Thoracic aorta (tissue), 2 donors: ENCODE measurements around the gene ETV3L. TPM values are rescaled to one million over a fixed set of nuclear protein-coding genes. Genes with fewer than 3 reads are reported as not detected.

ENCODE experiments used
- ATAC-seq: fragments of 150-250 bp; one replicate; pipeline ENCODE4 v1.8.0; 2017; ENCODE audit warnings: low read depth; ENCODE audit not compliant: insufficient number of reproducible peaks, low FRiP score
- DNase-seq: peaks from one replicate; pipeline ENCODE4 v3.0.0-alpha.2; 2020; ENCODE audit warnings: low spot score
- H3K27ac ChIP-seq, 2 donors: fragments of 200-600 bp; sonication (generic); 1 replicate in 1 of 2; 2 replicates in 1 of 2; pipeline ENCODE4 v1.5.1; 2016; ENCODE audit warnings: mild to moderate bottlenecking in 2 of 2, moderate library complexity in 2 of 2
- H3K27me3 ChIP-seq: fragments of 200-600 bp; sonication (generic); replicated peaks from 2 replicates; pipeline ENCODE4 v1.6.0; 2016; ENCODE audit warnings: mild to moderate bottlenecking; ENCODE audit not compliant: insufficient read depth
- H3K36me3 ChIP-seq: fragments of 200-600 bp; sonication (generic); one replicate; pipeline ENCODE4 v1.5.1; 2016
- H3K4me1 ChIP-seq, 2 donors: fragments of 200-600 bp; sonication (generic); 1 replicate in 1 of 2; 2 replicates in 1 of 2; pipeline versions ENCODE4 v1.5.1 to v1.6.0; 2016; ENCODE audit warnings: low read depth in 2 of 2, mild to moderate bottlenecking in 1 of 2; ENCODE audit not compliant: control insufficient read depth in 1 of 2
- H3K4me3 ChIP-seq: fragments of 200-600 bp; sonication (generic); 2 replicates; pipeline ENCODE4 v1.5.1; 2016; ENCODE audit warnings: mild to moderate bottlenecking
- H3K9me3 ChIP-seq: fragments of 200-600 bp; sonication (generic); 2 replicates; pipeline ENCODE4 v1.5.1; 2016
- total RNA-seq, 2 donors: library from RNA; depleted of rRNA; stranded (reverse); fragments of >200 nt; gene quantifications; one replicate each; pipeline versions ENCODE4 v1.1.0 to v1.2.3, GENCODE V29; 2016
- TF ChIP-seq, protein P1 (sequence below): fragments of 200-600 bp; sonication (generic); IDR thresholded peaks from one replicate; pipeline ENCODE4 v1.5.1; 2019; ENCODE audit warnings: antibody characterized with exemption

The ETV3L gene
- total RNA-seq, 2 donors from 2014 or later: not detected

DNA sequence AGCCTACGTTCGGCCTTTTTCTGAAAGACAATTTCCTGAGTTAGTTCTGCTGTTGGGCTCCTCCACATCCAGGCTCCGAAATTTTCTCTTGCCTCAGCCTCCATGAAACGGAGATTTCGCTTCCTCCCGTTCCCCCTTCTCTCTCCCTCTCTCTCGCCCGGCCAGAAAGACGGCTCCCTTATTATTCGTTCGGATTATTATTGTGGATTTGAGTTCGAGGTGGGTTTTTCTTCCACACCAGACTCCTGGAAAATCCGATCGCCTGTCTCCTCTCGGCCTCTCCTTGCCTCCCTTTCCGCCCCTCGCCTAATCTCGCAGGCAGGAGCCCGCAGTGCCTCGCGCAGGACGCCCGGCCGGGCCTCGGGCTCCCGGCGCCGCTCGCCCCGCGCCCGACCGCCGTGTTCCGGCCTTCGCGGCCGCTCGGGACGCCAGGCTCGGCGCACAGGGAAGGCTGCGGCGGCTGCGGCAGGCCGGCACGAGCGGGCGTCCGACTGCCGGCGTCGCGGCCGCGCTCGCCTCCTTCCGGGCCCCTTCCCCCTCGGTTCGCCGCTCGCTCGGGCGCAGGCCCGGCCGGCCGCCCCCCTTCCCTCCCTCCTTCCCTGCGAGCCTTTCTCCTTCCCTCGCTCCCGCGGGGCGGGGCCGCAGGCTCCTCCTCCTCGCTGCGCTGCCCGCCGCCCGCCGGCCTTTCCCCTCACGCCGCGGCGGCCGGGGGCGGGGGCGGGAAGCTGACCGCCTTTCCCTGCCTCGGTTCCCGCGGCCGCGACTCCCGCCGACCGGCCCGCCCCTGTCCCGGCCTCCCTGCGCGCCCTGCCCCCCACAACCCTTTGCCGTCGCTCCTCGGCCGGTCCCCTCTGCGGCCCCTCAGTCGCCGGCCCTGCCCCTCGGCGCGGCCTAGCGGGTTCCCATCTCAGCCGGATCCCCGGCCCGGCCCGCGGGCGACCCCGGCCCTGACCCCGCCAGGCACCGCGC is 54.1 kb downstream of the ETV3L start, which contains the start of gene ARHGEF11:
Gene ARHGEF11, minus strand, starts transcription at position 493 of the 969 bp plus-strand sequence. CDS start 1,412 bp downstream, outside the sequence.
- ATAC-seq: peak; percentile 94
- Histone ChIP-seq H3K4me1 (peaks cover 32 to 36% of the 10 kb centered on the region in 2 donors), H3K36me3 (no peaks in the 10 kb centered on the region), H3K27me3 (no peaks in the 10 kb centered on the region), H3K27ac (peak within 1 kb of the TSS; percentile 90 to 95), H3K9me3 (no peaks in the 10 kb centered on the region), H3K4me3 (peak within 1 kb of the TSS; percentile 91)
- TF ChIP-seq, protein P1, sequence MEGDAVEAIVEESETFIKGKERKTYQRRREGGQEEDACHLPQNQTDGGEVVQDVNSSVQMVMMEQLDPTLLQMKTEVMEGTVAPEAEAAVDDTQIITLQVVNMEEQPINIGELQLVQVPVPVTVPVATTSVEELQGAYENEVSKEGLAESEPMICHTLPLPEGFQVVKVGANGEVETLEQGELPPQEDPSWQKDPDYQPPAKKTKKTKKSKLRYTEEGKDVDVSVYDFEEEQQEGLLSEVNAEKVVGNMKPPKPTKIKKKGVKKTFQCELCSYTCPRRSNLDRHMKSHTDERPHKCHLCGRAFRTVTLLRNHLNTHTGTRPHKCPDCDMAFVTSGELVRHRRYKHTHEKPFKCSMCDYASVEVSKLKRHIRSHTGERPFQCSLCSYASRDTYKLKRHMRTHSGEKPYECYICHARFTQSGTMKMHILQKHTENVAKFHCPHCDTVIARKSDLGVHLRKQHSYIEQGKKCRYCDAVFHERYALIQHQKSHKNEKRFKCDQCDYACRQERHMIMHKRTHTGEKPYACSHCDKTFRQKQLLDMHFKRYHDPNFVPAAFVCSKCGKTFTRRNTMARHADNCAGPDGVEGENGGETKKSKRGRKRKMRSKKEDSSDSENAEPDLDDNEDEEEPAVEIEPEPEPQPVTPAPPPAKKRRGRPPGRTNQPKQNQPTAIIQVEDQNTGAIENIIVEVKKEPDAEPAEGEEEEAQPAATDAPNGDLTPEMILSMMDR: no peak
- DNase-seq: peak; percentile 71

DNA sequence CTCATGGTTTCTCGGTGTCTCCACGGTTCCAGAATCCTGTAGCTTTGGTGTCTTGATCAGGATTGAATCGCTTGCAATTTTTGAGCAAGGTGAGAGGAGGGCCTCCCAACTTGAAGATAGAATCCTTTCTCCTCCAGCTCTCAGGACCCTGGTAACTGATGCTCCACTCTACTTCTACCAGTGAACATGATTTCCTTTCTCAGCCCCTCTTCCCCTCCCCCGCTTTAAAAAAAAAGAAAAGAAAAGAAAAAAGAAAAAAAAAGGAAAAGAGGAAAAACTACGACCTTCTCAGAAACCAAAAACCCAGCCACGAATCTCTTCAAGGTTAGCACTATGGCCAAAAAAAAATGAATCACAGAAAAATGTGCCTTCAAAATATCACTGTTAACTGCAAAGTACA is 55.3 kb downstream of the ETV3L start:
- Histone ChIP-seq H3K27ac (no peak overlapping the region), H3K9me3 (no peaks in the 10 kb centered on the region), H3K27me3 (no peaks in the 10 kb centered on the region), H3K4me3 (peak overlapping the region; percentile 91), H3K4me1 (peaks cover 32 to 36% of the 10 kb centered on the region in 2 donors), H3K36me3 (no peaks in the 10 kb centered on the region)
- TF ChIP-seq, protein P1: no peak
- ATAC-seq: no peak
- DNase-seq: no peak

DNA sequence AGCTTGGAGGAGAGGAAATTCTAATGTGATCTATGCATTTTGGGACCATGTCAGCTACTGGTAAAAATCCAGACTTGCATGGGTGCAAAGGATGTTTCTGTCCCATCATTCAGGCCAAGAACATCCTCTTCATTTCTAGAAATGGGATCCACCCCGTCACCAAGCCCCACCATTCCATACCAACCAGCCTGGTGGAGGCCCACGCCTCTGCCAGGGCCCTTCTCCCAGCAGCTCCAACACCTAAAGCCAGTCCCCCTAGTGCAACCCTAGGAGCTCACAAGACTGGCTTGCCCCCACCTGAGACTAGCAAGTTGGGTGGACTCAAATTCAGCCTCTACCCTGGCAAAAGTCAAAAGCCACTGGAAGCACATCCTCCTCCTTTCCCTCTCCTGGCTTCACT is 55.9 kb downstream of the ETV3L start:
- DNase-seq: no peak
- TF ChIP-seq, protein P1: no peak
- ATAC-seq: no peak
- peak overlapping the region; percentile 91 for H3K4me3 ChIP-seq
- H3K36me3 ChIP-seq: no peaks in the 10 kb centered on the region
- H3K4me1 ChIP-seq: peaks cover 32 to 36% of the 10 kb centered on the region in 2 donors
- no peak overlapping the region for H3K27ac ChIP-seq
- H3K9me3 ChIP-seq: no peaks in the 10 kb centered on the region
- no peaks in the 10 kb centered on the region for H3K27me3 ChIP-seq

DNA sequence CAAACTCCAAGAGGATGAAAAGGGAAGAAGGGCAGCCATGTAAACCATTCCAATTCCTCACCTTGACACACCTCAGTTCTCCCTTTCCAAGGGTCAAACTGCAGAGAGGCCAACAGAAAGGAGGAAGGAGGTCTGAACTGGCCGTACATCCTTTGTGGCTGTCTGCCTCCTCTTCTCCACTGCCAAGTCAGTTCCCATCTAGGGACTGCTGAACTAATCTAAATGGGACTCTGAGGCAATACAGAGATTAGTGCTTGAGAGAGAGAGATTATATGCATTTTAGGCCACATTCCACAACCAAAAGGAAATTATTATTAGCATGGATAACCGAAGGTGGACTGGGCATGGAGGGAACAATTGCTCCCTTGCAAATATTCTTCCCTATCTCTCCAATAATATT is 56.8 kb downstream of the ETV3L start:
- DNase-seq (no peak), ATAC-seq (no peak)
- peaks cover 32 to 36% of the 10 kb centered on the region in 2 donors for H3K4me1 ChIP-seq
- peak overlapping the region; percentile 91 for H3K4me3 ChIP-seq
- TF ChIP-seq, protein P1: no peak
- no peaks in the 10 kb centered on the region for H3K36me3 ChIP-seq
- H3K27me3 ChIP-seq: no peaks in the 10 kb centered on the region
- no peak overlapping the region for H3K27ac ChIP-seq
- no peaks in the 10 kb centered on the region for H3K9me3 ChIP-seq

Other genes starting within 250 kb of the ETV3L start
- gene INSRR, start 240.7 kb downstream of the ETV3L start, total RNA-seq: not detected
- gene NTRK1, start 238.9 kb downstream of the ETV3L start, total RNA-seq: under 1 TPM; 0.42 to 0.81 TPM
- 10 to 100 TPM; 31.0 to 34.9 TPM for gene PEAR1, start 206.1 kb downstream of the ETV3L start, total RNA-seq
- not detected for gene LRRC71, start 179.2 kb downstream of the ETV3L start, total RNA-seq
- gene ARHGEF11, start 54.1 kb downstream of the ETV3L start, total RNA-seq: 10 to 100 TPM; 40.3 to 40.6 TPM
- 10 to 100 TPM; 11.8 to 31.7 TPM for gene ETV3, start 38.6 kb upstream of the ETV3L start, total RNA-seq